H1 (cell line): Measurements from ENCODE around the gene HDHD3. TPM values are rescaled to one million over a fixed set of nuclear protein-coding genes. Genes with fewer than 3 reads are reported as not detected.

Source experiments
- CTCF ChIA-PET: fragments of 300-600 bp; sonication (Branson Sonifier 250); formaldehyde crosslinking; loops from one replicate; lab custom pipeline; 2021; ENCODE audit not compliant: partially characterized antibody; lab: Charles Lee
- POLR2A ChIA-PET: fragments of 300-600 bp; sonication (Branson Sonifier 250); formaldehyde crosslinking; loops from one replicate; lab custom pipeline; 2021; ENCODE audit warnings: inconsistent platforms; ENCODE audit not compliant: partially characterized antibody; lab: Charles Lee
- DNase-seq, 2 experiments: peaks; one replicate each; pipeline versions ENCODE4 v3.0.0 to v3.0.0-alpha.2; 2010 to 2022; ENCODE audit warnings: low spot score in 2 of 2, low read depth in 1 of 2, mixed read lengths in 1 of 2
- FAIRE-seq: peaks from 2 replicates; lab custom pipeline; 2011; peaks lifted over from hg19 to GRCh38; lab: Jason Lieb, UNC
- H2AFZ ChIP-seq: 2 replicates; pipeline ENCODE4 v1.8.1; 2012; ENCODE audit warnings: low read length, inconsistent platforms
- H2AK5ac ChIP-seq: 2 replicates; pipeline ENCODE4 v1.6.1; 2013; ENCODE audit warnings: low read depth, low read length
- H2BK120ac ChIP-seq: replicated peaks from 2 replicates; pipeline ENCODE3; 2013; ENCODE audit warnings: low read depth, low read length, inconsistent platforms
- H2BK12ac ChIP-seq: 2 replicates; pipeline ENCODE4 v1.6.1; 2013; ENCODE audit warnings: low read depth, low read length
- H2BK15ac ChIP-seq: 2 replicates; pipeline ENCODE4 v1.6.1; 2013; ENCODE audit warnings: low read length
- H2BK20ac ChIP-seq: 2 replicates; pipeline ENCODE4 v1.6.1; 2013; ENCODE audit warnings: low read length
- H2BK5ac ChIP-seq: 2 replicates; pipeline ENCODE4 v1.6.1; 2013; ENCODE audit warnings: low read depth, low read length
- H3K14ac ChIP-seq: 2 replicates; pipeline ENCODE4 v1.6.1; 2013; ENCODE audit warnings: inconsistent platforms; ENCODE audit not compliant: insufficient read length
- H3K18ac ChIP-seq: 2 replicates; pipeline ENCODE4 v1.6.1; 2013; ENCODE audit warnings: low read length; ENCODE audit errors: extremely low read depth
- H3K23ac ChIP-seq: 2 replicates; pipeline ENCODE4 v1.6.1; 2013; ENCODE audit warnings: inconsistent platforms; ENCODE audit not compliant: insufficient read length
- H3K23me2 ChIP-seq: 2 replicates; pipeline ENCODE4 v1.6.1; 2013; ENCODE audit warnings: low read depth, low read length
- H3K27ac ChIP-seq: 2 replicates; pipeline ENCODE4 v1.6.1; 2011; ENCODE audit warnings: low read depth, low read length, inconsistent platforms
- H3K27me3 ChIP-seq, 4 experiments: replicated peaks in 1 of 4; 1 replicate in 1 of 4; 2 replicates in 3 of 4; pipeline versions ENCODE4 v1.6.1 to v1.8.1; 2011 to 2013; ENCODE audit warnings: low read length in 3 of 4, mild to moderate bottlenecking in 3 of 4, inconsistent platforms in 2 of 4, mixed read lengths in 2 of 4, moderate library complexity in 1 of 4; ENCODE audit not compliant: control insufficient read depth in 3 of 4, insufficient read depth in 3 of 4; ENCODE audit errors: extremely low read depth in 1 of 4
- H3K36me3 ChIP-seq, 4 experiments: 2 replicates each; pipeline versions ENCODE4 v1.6.1 to v1.8.1; 2011 to 2013; ENCODE audit warnings: mild to moderate bottlenecking in 4 of 4, low read length in 3 of 4, moderate library complexity in 2 of 4, control low read depth in 1 of 4, inconsistent platforms in 1 of 4; ENCODE audit not compliant: insufficient read depth in 4 of 4, control insufficient read depth in 2 of 4
- H3K4ac ChIP-seq: replicated peaks from 2 replicates; pipeline ENCODE3; 2013; ENCODE audit warnings: low read length, low read depth, mixed read lengths, inconsistent platforms; ENCODE audit not compliant: insufficient read length
- H3K4me1 ChIP-seq, 4 experiments: replicated peaks in 1 of 4; 1 replicate in 1 of 4; 2 replicates in 3 of 4; pipeline versions ENCODE4 v1.6.1 to v1.8.1; 2011 to 2013; ENCODE audit warnings: low read length in 3 of 4, inconsistent platforms in 2 of 4, mixed read lengths in 1 of 4; ENCODE audit not compliant: insufficient read depth in 4 of 4, control insufficient read depth in 3 of 4
- H3K4me2 ChIP-seq, 2 experiments: 2 replicates each; pipeline versions ENCODE4 v1.6.1 to v1.8.1; 2011 to 2013; ENCODE audit warnings: low read depth in 2 of 2, low read length in 2 of 2, control low read depth in 1 of 2, inconsistent platforms in 1 of 2, mild to moderate bottlenecking in 1 of 2; ENCODE audit not compliant: insufficient read depth in 1 of 2
- H3K4me3 ChIP-seq, 4 experiments: fragments of 200-600, 300-600 bp in 1 of 4; sonication (generic), shearing (Covaris generic), sonication (Bioruptor Twin) in 1 of 4; 2 replicates each; pipeline versions ENCODE4 v1.5.1 to v1.8.1; 2011 to 2016; ENCODE audit warnings: low read length in 4 of 4, low read depth in 3 of 4, control low read depth in 2 of 4, inconsistent platforms in 2 of 4, mild to moderate bottlenecking in 2 of 4, mixed read lengths in 1 of 4, moderate library complexity in 1 of 4; ENCODE audit not compliant: insufficient read depth in 2 of 4; ENCODE audit errors: extremely low read depth in 1 of 4
- H3K56ac ChIP-seq: replicated peaks from 2 replicates; pipeline ENCODE3; 2013; ENCODE audit warnings: low read depth, mild to moderate bottlenecking, mixed read lengths, low read length, inconsistent platforms; ENCODE audit not compliant: insufficient read length
- H3K79me1 ChIP-seq: 2 replicates; pipeline ENCODE4 v1.6.1; 2013; ENCODE audit warnings: low read depth, low read length, control low read depth
- H3K79me2 ChIP-seq, 2 experiments: 2 replicates each; pipeline versions ENCODE4 v1.6.1 to v1.8.1; 2012 to 2013; ENCODE audit warnings: low read length in 2 of 2, mild to moderate bottlenecking in 2 of 2, inconsistent platforms in 1 of 2; ENCODE audit not compliant: insufficient read depth in 2 of 2, control insufficient read depth in 1 of 2
- H3K9ac ChIP-seq, 4 experiments: replicated peaks in 1 of 4; 1 replicate in 1 of 4; 2 replicates in 3 of 4; pipeline versions ENCODE4 v1.6.1 to v1.8.1; 2011 to 2013; ENCODE audit warnings: low read depth in 3 of 4, low read length in 3 of 4, control low read depth in 2 of 4, mild to moderate bottlenecking in 2 of 4, moderate library complexity in 2 of 4, inconsistent platforms in 1 of 4; ENCODE audit errors: extremely low read depth in 1 of 4
- H3K9me3 ChIP-seq, 2 experiments: 2 replicates each; pipeline versions ENCODE4 v1.6.1 to v1.8.1; 2012 to 2013; ENCODE audit warnings: mild to moderate bottlenecking in 2 of 2, moderate library complexity in 2 of 2, control low read depth in 1 of 2, inconsistent platforms in 1 of 2, low read depth in 1 of 2, low read length in 1 of 2, mixed read lengths in 1 of 2; ENCODE audit not compliant: insufficient read depth in 2 of 2
- H4K20me1 ChIP-seq, 2 experiments: replicated peaks in 1 of 2; 2 replicates each; pipeline versions ENCODE3 to v1.8.1; 2011 to 2013; ENCODE audit warnings: inconsistent platforms in 2 of 2, low read length in 2 of 2, mild to moderate bottlenecking in 1 of 2; ENCODE audit not compliant: insufficient read depth in 2 of 2, control insufficient read depth in 1 of 2
- H4K5ac ChIP-seq: 2 replicates; pipeline ENCODE4 v1.6.1; 2013; ENCODE audit warnings: low read length, low read depth, mixed read lengths, inconsistent platforms; ENCODE audit not compliant: insufficient read length
- H4K8ac ChIP-seq: 2 replicates; pipeline ENCODE4 v1.8.0; 2013; ENCODE audit warnings: mild to moderate bottlenecking, moderate library complexity, low read length, inconsistent platforms; ENCODE audit not compliant: insufficient read depth; ENCODE audit errors: extremely low read depth
- H4K91ac ChIP-seq: replicated peaks from 2 replicates; pipeline ENCODE3; 2013; ENCODE audit warnings: low read length, mixed read lengths, inconsistent platforms; ENCODE audit not compliant: insufficient read length
- CBX8 ChIP-seq: fragments of 300-800, 300-1000 bp; sonication (generic); IDR thresholded peaks from 2 replicates; pipeline ENCODE4 v1.7.1; 2016; ENCODE audit warnings: low read depth, low read length, borderline replicate concordance
- CHD2 ChIP-seq: IDR thresholded peaks from 2 replicates; pipeline ENCODE4 v1.6.1; 2012; ENCODE audit warnings: low read length, improper control_type of control experiment
- CREB1 ChIP-seq: IDR thresholded peaks from 2 replicates; pipeline ENCODE4 v1.6.1; 2012; ENCODE audit warnings: inconsistent platforms
- CTBP2 ChIP-seq: IDR thresholded peaks from 2 replicates; pipeline ENCODE4 v1.7.0; 2011; ENCODE audit warnings: borderline replicate concordance, mild to moderate bottlenecking, moderate library complexity, mixed read lengths, low read length; ENCODE audit not compliant: insufficient read depth, insufficient read length
- HDAC6 ChIP-seq: IDR thresholded peaks from one replicate; pipeline ENCODE4 v1.7.1; 2012; ENCODE audit warnings: low read depth, mild to moderate bottlenecking, inconsistent platforms, low read length, moderate library complexity
- JUND ChIP-seq: IDR thresholded peaks from 2 replicates; pipeline ENCODE4 v1.6.1; 2011; ENCODE audit warnings: mild to moderate bottlenecking, improper control_type of control experiment, low read length
- MAFK ChIP-seq: IDR thresholded peaks from 2 replicates; pipeline ENCODE4 v1.6.1; 2012; ENCODE audit warnings: low read depth, mild to moderate bottlenecking, improper control_type of control experiment, low read length
- NRF1 ChIP-seq: IDR thresholded peaks from 2 replicates; pipeline ENCODE4 v1.6.1; 2011; ENCODE audit warnings: mild to moderate bottlenecking, low read depth, low read length, improper control_type of control experiment
- RXRA ChIP-seq: IDR thresholded peaks from 2 replicates; pipeline ENCODE4 v1.6.1; 2011; ENCODE audit warnings: low read depth, mild to moderate bottlenecking, low read length, moderate library complexity; ENCODE audit not compliant: insufficient read depth
- SAP30 ChIP-seq: fragments of 300-600 bp; sonication (generic); IDR thresholded peaks from 2 replicates; pipeline ENCODE4 v1.7.1; 2012; ENCODE audit warnings: low read length, moderate library complexity, mild to moderate bottlenecking, inconsistent platforms; ENCODE audit not compliant: insufficient read depth, insufficient replicate concordance
- TAF1 ChIP-seq: IDR thresholded peaks from 2 replicates; pipeline ENCODE4 v1.6.1; 2011; ENCODE audit warnings: mild to moderate bottlenecking, low read depth, low read length
- WGBS, 2 experiments: shearing (Covaris generic) in 1 of 2; methylation state at CpG; one replicate each; pipeline versions ENCODE4 v1.1.6 to v1.1.7; 2013 to 2015; ENCODE audit warnings: low lambda C conversion rate in 2 of 2, mixed read lengths in 2 of 2, inconsistent platforms in 1 of 2, low coverage in 1 of 2, missing lambda C conversion rate in 1 of 2; ENCODE audit not compliant: insufficient replicate concordance in 2 of 2, insufficient coverage in 1 of 2, insufficient read length in 1 of 2; ENCODE audit errors: extremely low coverage in 1 of 2, missing lambda C conversion rate in 1 of 2; 5-methylcytosine and 5-hydroxymethylcytosine counted together
- polyA plus RNA-seq, 7 experiments: library from polyadenylated mRNA; depleted of rRNA in 3 of 7; stranded (reverse) in 5 of 7; unstranded in 2 of 7; fragments of >200 nt in 5 of 7; fragments of 200-250 nt in 2 of 7; gene quantifications; 1 replicate in 5 of 7; 2 replicates in 1 of 7; 4 replicates in 1 of 7; pipeline versions ENCODE4 v1.2.1 to v1.2.3, GENCODE V29; 2011 to 2013; ENCODE audit warnings: missing spikeins in 2 of 7, mixed read lengths in 2 of 7
- total RNA-seq: library from RNA; stranded (reverse); fragmentation: NEBNext Ultra II Directional; extraction: Animal tissue kit (Norgen Biotek cat#: 25700); gene quantifications from 2 replicates; pipeline ENCODE4 v1.2.1, GENCODE V29; 2021

Gene HDHD3
- total and polyA plus RNA-seq, 2 of the 8 experiments (the other 6 are each of a cell fraction or from before 2014, with no cell fraction given) = 12.1 to 25.3 TPM

- FAIRE-seq (no peak), DNase-seq (no peak)
- Histone ChIP-seq H4K5ac (no peak overlapping the region), H3K36me3 (peaks cover 0 to 4% (median 2%) of the 10 kb centered on the region in 4 experiments; a peak in 4 of 8 replicates), H4K20me1 (peaks cover 0 to 2% of the 10 kb centered on the region in 2 experiments), H2BK20ac (no peak overlapping the region), H3K4me3 (no peak overlapping the region), H3K23me2 (no peaks in the 10 kb centered on the region), H3K18ac (no peak overlapping the region), H3K56ac (no peak overlapping the region), H2AFZ (no peak overlapping the region), H3K23ac (no peak overlapping the region), H3K79me1 (no peaks in the 10 kb centered on the region; the same call in 1 of the 2 replicates), H3K27me3 (no peaks in the 10 kb centered on the region), H2BK12ac (no peak overlapping the region), H4K91ac (no peak overlapping the region), H3K9me3 (no peaks in the 10 kb centered on the region), H2AK5ac (no peak overlapping the region), H2BK5ac (no peak overlapping the region), H4K8ac (no peak overlapping the region)
- ChIA-PET POLR2A (no interaction called here), CTCF (interaction anchor here (0.7 to 1.1 kb wide), 5 partner anchors 11 to 193 kb away, joined by 3 read pairs; partner anchors contain the start of gene WDR31)
- TF ChIP-seq CHD2 (no peak), HDAC6 (no peak), MAFK (no peak), NRF1 (no peak), SAP30 (no peak), RXRA (no peak), CBX8 (no peak), CREB1 (no peak), JUND (no peak), CTBP2 (no peak), TAF1 (no peak)
- TF ChIP-seq, all 59 proteins: peak for 0
- no peak overlapping the region for H3K14ac ChIP-seq
- no peak overlapping the region for H3K9ac ChIP-seq
- H3K4ac ChIP-seq = no peak overlapping the region
- no peak overlapping the region for H3K4me2 ChIP-seq
- WGBS, 2 experiments = 86% methylated on average over 9 of the region's 9 CpGs; no CpG with 5 or more reads in 1 of the 2 experiments
- H3K79me2 ChIP-seq = no peaks in the 10 kb centered on the region
- H3K27ac ChIP-seq = no peak overlapping the region
- no peaks in the 10 kb centered on the region; a peak in 1 of 7 replicates for H3K4me1 ChIP-seq
- no peak overlapping the region for H2BK15ac ChIP-seq
- H2BK120ac ChIP-seq = no peak overlapping the region
These were observed 18.4 kb upstream of the HDHD3 start for GRCh38 chr9:113395000-113395861.
